Lower leg skin (tissue), 3 donors: Measurements from ENCODE around the gene AATK.

Experiments
- POLR2A ChIP-seq, 2 donors: fragments of 450-650 bp; IDR thresholded peaks; one replicate each; pipeline ENCODE4 v1.6.1; 2016 to 2017; ENCODE audit warnings: antibody characterized with exemption in 2 of 2, mild to moderate bottlenecking in 1 of 2, moderate library complexity in 1 of 2
- TF ChIP-seq, protein P1 (sequence below), 3 donors: fragments of 450-650 bp; IDR thresholded peaks; one replicate each; pipeline ENCODE4 v1.5.1; 2016; ENCODE audit warnings: antibody characterized with exemption in 3 of 3, mild to moderate bottlenecking in 3 of 3, moderate library complexity in 2 of 3

GRCh38 chr17:81137248-81137647 lies 28.8 kb downstream of the AATK start:
- TF ChIP-seq, protein P1, sequence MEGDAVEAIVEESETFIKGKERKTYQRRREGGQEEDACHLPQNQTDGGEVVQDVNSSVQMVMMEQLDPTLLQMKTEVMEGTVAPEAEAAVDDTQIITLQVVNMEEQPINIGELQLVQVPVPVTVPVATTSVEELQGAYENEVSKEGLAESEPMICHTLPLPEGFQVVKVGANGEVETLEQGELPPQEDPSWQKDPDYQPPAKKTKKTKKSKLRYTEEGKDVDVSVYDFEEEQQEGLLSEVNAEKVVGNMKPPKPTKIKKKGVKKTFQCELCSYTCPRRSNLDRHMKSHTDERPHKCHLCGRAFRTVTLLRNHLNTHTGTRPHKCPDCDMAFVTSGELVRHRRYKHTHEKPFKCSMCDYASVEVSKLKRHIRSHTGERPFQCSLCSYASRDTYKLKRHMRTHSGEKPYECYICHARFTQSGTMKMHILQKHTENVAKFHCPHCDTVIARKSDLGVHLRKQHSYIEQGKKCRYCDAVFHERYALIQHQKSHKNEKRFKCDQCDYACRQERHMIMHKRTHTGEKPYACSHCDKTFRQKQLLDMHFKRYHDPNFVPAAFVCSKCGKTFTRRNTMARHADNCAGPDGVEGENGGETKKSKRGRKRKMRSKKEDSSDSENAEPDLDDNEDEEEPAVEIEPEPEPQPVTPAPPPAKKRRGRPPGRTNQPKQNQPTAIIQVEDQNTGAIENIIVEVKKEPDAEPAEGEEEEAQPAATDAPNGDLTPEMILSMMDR (IDR thresholded peaks at IDR 0.05), result no peak
- TF ChIP-seq POLR2A (IDR thresholded peaks at IDR 0.05), result no peak
